ENCODE results near the gene LTBP2.

Gene LTBP2

GRCh38 chr14:74501135-74501614 lies 110.9 kb downstream of the LTBP2 start:
- no peak overlapping the region for H3K4me3 ChIP-seq (ENCODE audit: low read depth, low read length)

GRCh38 chr14:74500417-74501134 lies 111.5 kb downstream of the LTBP2 start:
- no peak for DNase-seq (ENCODE audit: low read depth)
- no peak for TF ChIP-seq CTCF (IDR thresholded peaks at IDR 0.05; ENCODE audit: insufficient read depth, low read depth, low read length, missing control alignments)
- no peak overlapping the region for H3K4me3 ChIP-seq (ENCODE audit: low read depth, low read length)

More at GRCh38 chr14:74501135-74501614, 110.9 kb downstream of the LTBP2 start:
- TF ChIP-seq CTCF (IDR thresholded peaks at IDR 0.05; ENCODE audit: insufficient read depth, low read depth, low read length, missing control alignments) = peak; percentile 8
- DNase-seq (ENCODE audit: low read depth) = no peak

- DNase-seq (ENCODE audit: low read depth) = no peak
- H3K4me3 ChIP-seq (ENCODE audit: low read depth, low read length) = no peak overlapping the region
- TF ChIP-seq CTCF (IDR thresholded peaks at IDR 0.05; ENCODE audit: insufficient read depth, low read depth, low read length, missing control alignments) = no peak
Measured at GRCh38 chr14:74495356-74495755, 116.7 kb downstream of the LTBP2 start.

- DNase-seq (ENCODE audit: low read depth) = peak; percentile 99
- TF ChIP-seq CTCF (IDR thresholded peaks at IDR 0.05; ENCODE audit: insufficient read depth, low read depth, low read length, missing control alignments) = no peak
- H3K4me3 ChIP-seq (ENCODE audit: low read depth, low read length) = peak within 1 kb of the TSS; percentile 78
Measured at GRCh38 chr14:74493343-74494261, 118.4 kb downstream of the LTBP2 start, which contains the start of gene ISCA2. TSS of gene ISCA2 (plus strand) at chr14:74493765. CDS start at chr14:74493775, 10 bp downstream.

GRCh38 chr14:74492776-74493342 lies 119.2 kb downstream of the LTBP2 start, which contains the start of gene NPC2:
TSS of gene NPC2 (minus strand) at chr14:74493305. CDS start at chr14:74493274, 31 bp downstream.
- no peak for DNase-seq (ENCODE audit: low read depth)
- H3K4me3 ChIP-seq (ENCODE audit: low read depth, low read length) = peak within 1 kb of the TSS; percentile 78
- no peak for TF ChIP-seq CTCF (IDR thresholded peaks at IDR 0.05; ENCODE audit: insufficient read depth, low read depth, low read length, missing control alignments)

- peak overlapping the region; percentile 54 for H3K4me3 ChIP-seq (ENCODE audit: low read depth, low read length)
- TF ChIP-seq CTCF (IDR thresholded peaks at IDR 0.05; ENCODE audit: insufficient read depth, low read depth, low read length, missing control alignments) = peak; percentile 38
- DNase-seq (ENCODE audit: low read depth) = peak; percentile 69
Measured at GRCh38 chr14:74491956-74492775, 119.9 kb downstream of the LTBP2 start.

Measured in GM12865 (cell line).